Mesothelial cell of epicardium (in vitro differentiated cells): ENCODE data around the gene ILF2. TPM values are rescaled to one million over a fixed set of nuclear protein-coding genes. Genes with fewer than 3 reads are reported as not detected.

Experiments used
- DNase-seq, 2 experiments: peaks; one replicate each; pipeline ENCODE4 v3.0.0; 2021; ENCODE audit warnings: low spot score in 2 of 2; ENCODE audit not compliant: unreplicated experiment in 2 of 2
- H3K27ac Mint-ChIP-seq: 2 replicates; pipeline ENCODE4 v1.8.0; 2021; ENCODE audit warnings: mixed read lengths
- H3K27me3 Mint-ChIP-seq: 2 replicates; pipeline ENCODE4 v1.8.0; 2021; ENCODE audit warnings: low read depth, mixed read lengths
- H3K36me3 Mint-ChIP-seq: 2 replicates; pipeline ENCODE4 v1.8.0; 2021; ENCODE audit warnings: mixed read lengths
- H3K4me1 Mint-ChIP-seq: 2 replicates; pipeline ENCODE4 v1.8.0; 2021; ENCODE audit warnings: mixed read lengths
- H3K4me3 Mint-ChIP-seq: 2 replicates; pipeline ENCODE4 v1.8.0; 2021; ENCODE audit warnings: mild to moderate bottlenecking, moderate library complexity, mixed read lengths
- H3K9me3 Mint-ChIP-seq: 2 replicates; pipeline ENCODE4 v1.8.0; 2021; ENCODE audit warnings: mixed read lengths
- total RNA-seq: library from RNA; stranded (reverse); gene quantifications from 3 replicates; pipeline ENCODE4 v1.2.1, GENCODE V29; 2021
- TF ChIP-seq, protein P1 (sequence below): fragments of 200-600 bp; sonication (generic); IDR thresholded peaks from one replicate; pipeline ENCODE4 v1.5.0; 2021; ENCODE audit warnings: antibody characterized with exemption; ENCODE audit not compliant: unreplicated experiment

ILF2 gene
- total RNA-seq, 1 donor from 2014 or later, result 204 TPM

- DNase-seq, result no peak
- H3K36me3 Mint-ChIP-seq, result no peaks in the 10 kb centered on the region
- no peak overlapping the region for H3K4me3 Mint-ChIP-seq
- peaks cover 29% of the 10 kb centered on the region for H3K4me1 Mint-ChIP-seq
- H3K27ac Mint-ChIP-seq, result peak overlapping the region; percentile 89
- no peaks in the 10 kb centered on the region for H3K27me3 Mint-ChIP-seq
- no peaks in the 10 kb centered on the region for H3K9me3 Mint-ChIP-seq
- TF ChIP-seq, protein P1, sequence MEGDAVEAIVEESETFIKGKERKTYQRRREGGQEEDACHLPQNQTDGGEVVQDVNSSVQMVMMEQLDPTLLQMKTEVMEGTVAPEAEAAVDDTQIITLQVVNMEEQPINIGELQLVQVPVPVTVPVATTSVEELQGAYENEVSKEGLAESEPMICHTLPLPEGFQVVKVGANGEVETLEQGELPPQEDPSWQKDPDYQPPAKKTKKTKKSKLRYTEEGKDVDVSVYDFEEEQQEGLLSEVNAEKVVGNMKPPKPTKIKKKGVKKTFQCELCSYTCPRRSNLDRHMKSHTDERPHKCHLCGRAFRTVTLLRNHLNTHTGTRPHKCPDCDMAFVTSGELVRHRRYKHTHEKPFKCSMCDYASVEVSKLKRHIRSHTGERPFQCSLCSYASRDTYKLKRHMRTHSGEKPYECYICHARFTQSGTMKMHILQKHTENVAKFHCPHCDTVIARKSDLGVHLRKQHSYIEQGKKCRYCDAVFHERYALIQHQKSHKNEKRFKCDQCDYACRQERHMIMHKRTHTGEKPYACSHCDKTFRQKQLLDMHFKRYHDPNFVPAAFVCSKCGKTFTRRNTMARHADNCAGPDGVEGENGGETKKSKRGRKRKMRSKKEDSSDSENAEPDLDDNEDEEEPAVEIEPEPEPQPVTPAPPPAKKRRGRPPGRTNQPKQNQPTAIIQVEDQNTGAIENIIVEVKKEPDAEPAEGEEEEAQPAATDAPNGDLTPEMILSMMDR, result no peak
These were observed 28.3 kb upstream of the ILF2 start for GRCh38 chr1:153698923-153699714.

DNA sequence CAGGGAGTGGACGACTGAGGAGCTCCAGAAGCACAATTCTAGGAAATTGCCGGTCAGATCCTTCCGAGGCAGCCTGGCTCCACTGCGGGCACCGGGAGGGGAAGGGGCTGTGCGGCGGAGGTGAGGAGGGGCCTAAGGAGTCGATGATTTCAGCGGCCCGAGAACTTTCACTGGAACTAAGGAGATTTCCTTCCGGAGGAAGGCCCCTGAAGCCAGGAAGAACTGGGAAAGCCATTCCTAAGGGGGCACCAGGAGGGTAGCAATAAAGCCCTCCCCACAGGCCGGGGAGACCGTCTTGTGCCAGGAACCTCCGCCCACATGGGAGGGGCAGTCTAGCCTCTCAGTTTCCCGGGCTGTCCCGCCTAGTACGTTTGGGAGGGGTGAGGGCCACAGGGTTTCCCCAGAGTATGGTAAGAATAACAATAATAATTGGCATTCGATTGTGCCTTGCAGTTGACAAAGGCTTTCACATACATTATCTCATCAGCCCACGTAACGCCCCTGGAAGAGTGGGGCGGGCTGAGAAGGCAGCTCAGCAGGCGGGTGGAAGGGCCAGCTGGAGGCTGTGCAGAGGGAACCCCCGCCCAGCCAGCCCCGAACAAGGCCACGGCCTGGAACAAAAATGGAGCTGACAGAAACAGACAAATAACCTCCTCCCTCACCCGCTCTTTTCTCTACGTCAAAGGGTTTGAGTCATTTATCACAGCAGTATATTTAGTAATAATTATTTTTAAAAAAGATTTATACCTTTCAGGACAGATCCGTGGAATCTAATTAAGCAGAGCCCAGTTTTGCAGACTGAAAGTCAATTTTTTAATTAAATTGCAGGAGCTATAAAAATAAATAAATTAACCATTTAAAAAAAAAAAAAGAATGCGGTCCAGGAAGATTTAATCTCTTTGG, 27.5 kb upstream of the ILF2 start:
- DNase-seq, result peak in 1 of 2 experiments; percentile 48
- H3K27me3 Mint-ChIP-seq, result no peaks in the 10 kb centered on the region
- TF ChIP-seq, protein P1, result no peak
- peak overlapping the region; percentile 98 for H3K27ac Mint-ChIP-seq
- H3K9me3 Mint-ChIP-seq, result no peaks in the 10 kb centered on the region
- H3K36me3 Mint-ChIP-seq, result no peaks in the 10 kb centered on the region
- peaks cover 34% of the 10 kb centered on the region for H3K4me1 Mint-ChIP-seq
- H3K4me3 Mint-ChIP-seq, result peak overlapping the region; percentile 31

GRCh38 chr1:153697191-153698019, 26.6 kb upstream of the ILF2 start:
- Mint-ChIP-seq H3K9me3 (no peaks in the 10 kb centered on the region), H3K27ac (peak overlapping the region; percentile 98), H3K27me3 (no peaks in the 10 kb centered on the region), H3K4me3 (peak overlapping the region; percentile 31), H3K4me1 (peaks cover 34% of the 10 kb centered on the region), H3K36me3 (no peaks in the 10 kb centered on the region)
- DNase-seq, result peak; percentile 60 to 72
- TF ChIP-seq, protein P1, result no peak

DNA sequence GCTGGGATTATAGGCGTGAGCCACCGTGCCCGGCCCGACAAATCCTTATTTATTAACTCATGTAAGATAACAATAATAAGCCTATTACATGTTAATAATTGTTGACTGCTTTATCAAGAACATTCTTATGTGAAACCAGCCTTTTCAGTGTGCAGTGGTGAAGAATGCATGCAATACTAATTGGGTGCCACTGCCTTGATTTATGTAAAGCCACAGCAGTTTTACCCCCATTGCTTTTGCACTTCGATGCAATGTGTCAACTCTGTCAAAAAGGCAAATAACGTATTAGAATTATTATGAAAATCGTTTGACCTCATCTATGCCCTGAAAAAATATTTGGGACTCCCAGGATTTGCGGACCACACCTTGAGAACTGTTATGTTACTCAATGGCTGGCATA, 25.9 kb upstream of the ILF2 start:
- TF ChIP-seq, protein P1, result no peak
- H3K27ac Mint-ChIP-seq, result peak overlapping the region; percentile 98

DNA sequence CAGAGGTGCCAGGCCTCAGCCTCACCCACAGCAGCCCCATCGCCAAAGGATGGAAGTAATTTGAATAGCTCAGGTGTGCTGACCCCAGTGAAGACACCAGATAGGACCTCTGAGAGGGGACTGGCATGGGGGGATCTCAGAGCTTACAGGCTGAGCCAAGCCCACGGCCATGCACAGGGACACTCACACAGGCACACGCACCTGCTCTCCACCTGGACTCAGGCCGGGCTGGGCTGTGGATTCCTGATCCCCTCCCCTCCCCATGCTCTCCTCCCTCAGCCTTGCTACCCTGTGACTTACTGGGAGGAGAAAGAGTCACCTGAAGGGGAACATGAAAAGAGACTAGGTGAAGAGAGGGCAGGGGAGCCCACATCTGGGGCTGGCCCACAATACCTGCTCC, 22.7 kb upstream of the ILF2 start:
- Mint-ChIP-seq H3K9me3 (no peaks in the 10 kb centered on the region), H3K27ac (no peak overlapping the region), H3K4me3 (no peak overlapping the region), H3K27me3 (no peaks in the 10 kb centered on the region), H3K36me3 (no peaks in the 10 kb centered on the region), H3K4me1 (peaks cover 29% of the 10 kb centered on the region)
- TF ChIP-seq, protein P1, result no peak
- no peak for DNase-seq

More for the DNA sequence above, 25.9 kb upstream of the ILF2 start:
- Mint-ChIP-seq H3K36me3 (no peaks in the 10 kb centered on the region), H3K4me3 (no peak overlapping the region), H3K27me3 (no peaks in the 10 kb centered on the region), H3K9me3 (no peaks in the 10 kb centered on the region), H3K4me1 (peaks cover 37% of the 10 kb centered on the region)
- no peak for DNase-seq
